Measurements from ENCODE around the gene KRT5.

- no peak for TF ChIP-seq CTCF (conservative IDR thresholded peaks at IDR 0.05; ENCODE audit: low read length)
- TF ChIP-seq EZH2phosphoT487 (IDR thresholded peaks at IDR 0.05; ENCODE audit: borderline replicate concordance), result no peak
Measured at GRCh38 chr12:52477651-52478050, 42.5 kb downstream of the KRT5 start.

All from Loucy (cell line).